GM19099 (cell line): Measurements from ENCODE around the gene FAM131A.

Experiments used
- POLR2A ChIP-seq: IDR thresholded peaks from 3 replicates; pipeline ENCODE4 v1.6.1; 2011; ENCODE audit warnings: low read depth; ENCODE audit not compliant: insufficient read length; ENCODE audit errors: extremely low read depth

FAM131A gene

DNA sequence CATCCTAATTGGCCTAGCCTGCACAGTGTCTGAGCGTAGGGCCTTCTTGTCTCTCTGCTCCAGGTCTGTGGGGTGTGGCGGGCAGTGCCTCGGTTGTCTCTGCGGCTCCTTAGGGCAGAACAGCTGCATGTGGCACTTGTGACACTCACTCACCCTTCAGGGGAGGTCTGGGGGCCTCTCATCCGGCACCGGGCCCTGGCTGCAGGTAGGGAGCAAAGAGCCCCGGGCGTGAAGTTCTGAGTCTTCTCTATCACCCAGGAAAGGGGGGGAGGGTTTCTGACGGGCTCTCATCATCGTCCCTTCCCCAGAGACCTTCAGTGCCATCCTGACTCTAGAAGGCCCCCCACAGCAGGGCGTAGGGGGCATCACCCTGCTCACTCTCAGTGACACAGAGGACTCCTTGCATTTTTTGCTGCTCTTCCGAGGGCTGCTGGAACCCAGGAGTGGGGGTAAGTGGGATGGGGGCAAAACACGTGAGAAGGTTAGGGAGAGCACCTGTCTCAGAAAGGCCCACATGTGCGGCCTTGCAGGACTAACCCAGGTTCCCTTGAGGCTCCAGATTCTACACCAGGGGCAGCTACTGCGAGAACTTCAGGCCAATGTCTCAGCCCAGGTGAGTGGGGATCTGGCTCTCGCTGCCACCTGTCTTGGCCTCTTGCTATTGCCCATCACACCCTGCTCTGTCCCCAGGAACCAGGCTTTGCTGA lies 45.1 kb downstream of the FAM131A start:
- no peak for TF ChIP-seq POLR2A

DNA sequence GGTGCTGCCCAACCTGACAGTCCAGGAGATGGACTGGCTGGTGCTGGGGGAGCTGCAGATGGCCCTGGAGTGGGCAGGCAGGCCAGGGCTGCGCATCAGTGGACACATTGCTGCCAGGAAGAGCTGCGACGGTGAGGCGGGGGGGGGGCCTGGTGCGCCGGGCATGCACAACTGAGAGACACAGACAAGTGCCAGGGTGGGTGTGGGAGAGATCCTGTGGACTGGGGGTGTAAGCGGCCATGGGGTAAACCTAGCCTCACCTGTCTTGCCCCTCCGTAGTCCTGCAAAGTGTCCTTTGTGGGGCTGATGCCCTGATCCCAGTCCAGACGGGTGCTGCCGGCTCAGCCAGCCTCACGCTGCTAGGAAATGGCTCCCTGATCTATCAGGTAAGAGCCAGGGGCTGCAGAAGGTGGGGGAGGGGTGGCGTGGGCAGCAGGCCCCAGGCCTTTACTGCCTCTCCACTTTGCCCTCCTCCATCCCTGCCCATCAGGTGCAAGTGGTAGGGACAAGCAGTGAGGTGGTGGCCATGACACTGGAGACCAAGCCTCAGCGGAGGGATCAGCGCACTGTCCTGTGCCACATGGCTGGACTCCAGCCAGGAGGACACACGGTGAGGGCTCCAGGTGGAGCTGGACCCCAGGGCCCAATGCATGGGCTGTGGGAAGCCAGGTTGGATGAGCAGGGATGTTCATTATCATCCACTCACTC lies 45.8 kb downstream of the FAM131A start:
- TF ChIP-seq POLR2A: no peak

DNA sequence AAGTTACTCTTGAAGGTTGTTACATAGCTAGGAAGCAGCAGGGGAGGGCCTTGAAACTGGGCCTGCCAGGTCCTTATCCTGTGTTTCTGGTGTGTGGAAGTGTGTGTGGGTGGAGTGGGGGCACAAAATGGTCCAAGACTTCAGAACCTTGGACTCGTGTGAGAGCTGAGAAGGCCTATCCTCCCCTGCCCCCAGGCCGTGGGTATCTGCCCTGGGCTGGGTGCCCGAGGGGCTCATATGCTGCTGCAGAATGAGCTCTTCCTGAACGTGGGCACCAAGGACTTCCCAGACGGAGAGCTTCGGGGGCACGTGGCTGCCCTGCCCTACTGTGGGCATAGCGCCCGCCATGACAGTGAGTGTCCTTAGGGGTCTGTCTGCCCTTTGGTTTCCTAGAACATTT lies 46.9 kb downstream of the FAM131A start:
- TF ChIP-seq POLR2A: no peak

DNA sequence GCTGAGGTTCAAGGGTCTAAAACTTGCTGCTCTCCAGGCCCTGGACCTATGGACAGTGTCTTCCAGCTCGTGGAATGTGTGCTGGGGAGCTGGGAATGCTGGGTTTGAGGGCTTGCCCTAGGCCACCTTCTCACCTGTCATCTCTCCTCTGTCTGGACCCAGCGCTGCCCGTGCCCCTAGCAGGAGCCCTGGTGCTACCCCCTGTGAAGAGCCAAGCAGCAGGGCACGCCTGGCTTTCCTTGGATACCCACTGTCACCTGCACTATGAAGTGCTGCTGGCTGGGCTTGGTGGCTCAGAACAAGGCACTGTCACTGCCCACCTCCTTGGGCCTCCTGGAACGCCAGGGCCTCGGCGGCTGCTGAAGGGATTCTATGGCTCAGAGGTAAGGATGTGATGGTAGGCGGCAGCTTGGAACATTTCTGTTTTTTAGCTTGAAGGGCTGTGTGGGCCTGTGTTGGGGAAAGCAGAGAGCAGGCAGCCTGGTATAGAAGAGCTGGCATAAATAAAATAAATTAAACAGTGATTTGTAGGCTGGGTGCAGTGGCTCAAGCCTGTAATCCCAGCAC lies 47.5 kb downstream of the FAM131A start:
- TF ChIP-seq POLR2A: no peak

DNA sequence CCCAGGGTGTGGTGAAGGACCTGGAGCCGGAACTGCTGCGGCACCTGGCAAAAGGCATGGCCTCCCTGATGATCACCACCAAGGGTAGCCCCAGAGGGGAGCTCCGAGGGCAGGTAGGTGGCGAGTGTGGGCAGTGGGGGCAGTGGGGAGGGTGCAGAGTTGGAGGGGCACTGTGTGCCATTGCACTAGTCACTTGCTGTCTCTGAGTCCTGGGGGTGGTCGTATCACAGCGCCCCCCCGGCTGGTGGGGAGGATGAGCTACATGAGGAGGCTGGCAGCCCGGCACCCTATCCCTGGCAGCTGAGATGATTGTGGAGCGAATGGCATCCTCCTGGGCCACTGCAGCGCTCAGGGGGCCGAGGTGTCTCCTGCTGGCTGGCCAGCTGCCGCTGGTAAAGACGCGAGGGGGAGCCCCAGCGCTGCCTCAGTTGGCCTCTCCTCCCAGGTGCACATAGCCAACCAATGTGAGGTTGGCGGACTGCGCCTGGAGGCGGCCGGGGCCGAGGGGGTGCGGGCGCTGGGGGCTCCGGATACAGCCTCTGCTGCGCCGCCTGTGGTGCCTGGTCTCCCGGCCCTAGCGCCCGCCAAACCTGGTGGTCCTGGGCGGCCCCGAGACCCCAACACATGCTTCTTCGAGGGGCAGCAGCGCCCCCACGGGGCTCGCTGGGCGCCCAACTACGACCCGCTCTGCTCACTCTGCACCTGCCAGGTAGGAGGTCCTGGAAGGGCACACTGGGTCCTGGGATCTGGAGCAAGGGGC lies 48.8 kb downstream of the FAM131A start:
- no peak for TF ChIP-seq POLR2A

- TF ChIP-seq POLR2A: no peak
These were observed 49.8 kb downstream of the FAM131A start for GRCh38 chr3:184387174-184387714.

DNA sequence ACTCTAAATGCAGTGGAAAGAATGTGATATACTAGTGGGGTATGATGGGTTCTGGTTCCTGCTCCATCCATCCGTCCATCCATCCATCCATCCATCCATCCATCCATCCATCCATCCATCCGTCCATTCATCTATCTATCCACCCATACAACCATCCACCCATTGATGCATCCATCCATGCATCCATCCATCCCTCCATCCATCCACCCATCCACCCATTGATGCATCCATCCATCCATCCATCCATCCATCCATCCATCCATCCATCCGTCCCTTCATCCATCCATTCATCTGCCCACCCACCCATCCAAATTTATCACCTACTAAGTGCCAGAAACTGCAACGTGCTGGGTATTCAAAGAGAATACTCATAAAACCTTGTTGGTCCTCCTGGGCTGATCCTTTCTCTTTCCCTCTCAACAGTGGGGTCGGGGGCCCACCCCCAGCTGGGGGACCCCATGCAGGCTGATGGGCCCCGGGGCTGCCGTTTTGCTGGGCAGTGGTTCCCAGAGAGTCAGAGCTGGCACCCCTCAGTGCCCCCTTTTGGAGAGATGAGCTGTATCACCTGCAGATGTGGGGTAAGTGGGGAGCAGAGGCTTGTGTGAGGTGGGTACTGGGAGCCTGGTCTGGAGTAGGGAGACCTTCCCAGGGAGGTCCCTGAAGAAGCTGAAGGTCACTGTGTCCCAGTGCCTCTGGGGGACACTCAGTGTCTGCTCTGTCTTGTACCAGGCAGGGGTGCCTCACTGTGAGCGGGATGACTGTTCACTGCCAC lies 51.0 kb downstream of the FAM131A start:
- no peak for TF ChIP-seq POLR2A

DNA sequence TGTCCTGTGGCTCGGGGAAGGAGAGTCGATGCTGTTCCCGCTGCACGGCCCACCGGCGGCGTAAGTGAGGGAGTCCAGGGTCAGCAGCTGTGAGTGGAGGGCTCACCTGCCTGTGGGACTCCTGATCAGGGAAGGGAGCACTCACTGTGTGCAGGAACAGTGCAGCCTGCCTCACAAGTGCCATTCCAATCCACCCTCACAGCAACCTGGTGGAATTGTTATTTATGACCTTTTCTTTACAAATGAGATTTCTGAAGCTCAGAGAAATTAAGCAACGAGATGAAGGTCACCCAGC lies 51.5 kb downstream of the FAM131A start:
- no peak for TF ChIP-seq POLR2A

DNA sequence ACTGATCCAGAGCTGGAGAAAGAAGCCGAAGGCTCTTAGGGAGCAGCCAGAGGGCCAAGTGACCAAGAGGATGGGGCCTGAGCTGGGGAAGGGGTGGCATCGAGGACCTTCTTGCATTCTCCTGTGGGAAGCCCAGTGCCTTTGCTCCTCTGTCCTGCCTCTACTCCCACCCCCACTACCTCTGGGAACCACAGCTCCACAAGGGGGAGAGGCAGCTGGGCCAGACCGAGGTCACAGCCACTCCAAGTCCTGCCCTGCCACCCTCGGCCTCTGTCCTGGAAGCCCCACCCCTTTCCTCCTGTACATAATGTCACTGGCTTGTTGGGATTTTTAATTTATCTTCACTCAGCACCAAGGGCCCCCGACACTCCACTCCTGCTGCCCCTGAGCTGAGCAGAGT lies 52.0 kb downstream of the FAM131A start:
- TF ChIP-seq POLR2A: no peak

DNA sequence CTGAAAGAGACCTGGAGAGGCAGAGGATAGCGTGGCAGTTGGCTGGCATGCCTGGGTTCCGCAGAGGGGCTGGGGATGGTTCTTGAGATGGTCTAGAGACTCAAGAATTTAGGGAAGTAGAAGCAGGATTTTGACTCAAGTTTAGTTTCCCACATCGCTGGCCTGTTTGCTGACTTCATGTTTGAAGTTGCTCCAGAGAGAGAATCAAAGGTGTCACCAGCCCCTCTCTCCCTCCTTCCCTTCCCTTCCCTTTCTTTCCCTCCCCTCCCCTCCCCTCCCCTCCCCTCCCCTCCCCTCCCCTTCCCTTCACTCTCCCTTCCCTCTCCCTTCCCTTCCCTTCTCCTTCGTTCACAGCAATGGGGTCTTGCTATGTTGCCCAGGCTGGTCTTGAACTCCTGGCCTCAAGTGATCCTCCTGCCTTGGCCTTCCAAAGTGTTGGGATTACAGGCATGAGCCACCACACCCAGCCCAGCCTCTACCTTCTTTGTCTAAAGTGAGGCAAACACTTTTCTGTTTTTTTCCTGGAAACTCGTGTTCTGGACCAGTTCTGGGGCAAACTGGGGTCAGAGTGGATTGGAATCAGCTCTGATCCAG lies 52.6 kb downstream of the FAM131A start:
- no peak for TF ChIP-seq POLR2A

GRCh38 chr3:184391266-184391665 lies 53.9 kb downstream of the FAM131A start:
- no peak for TF ChIP-seq POLR2A

DNA sequence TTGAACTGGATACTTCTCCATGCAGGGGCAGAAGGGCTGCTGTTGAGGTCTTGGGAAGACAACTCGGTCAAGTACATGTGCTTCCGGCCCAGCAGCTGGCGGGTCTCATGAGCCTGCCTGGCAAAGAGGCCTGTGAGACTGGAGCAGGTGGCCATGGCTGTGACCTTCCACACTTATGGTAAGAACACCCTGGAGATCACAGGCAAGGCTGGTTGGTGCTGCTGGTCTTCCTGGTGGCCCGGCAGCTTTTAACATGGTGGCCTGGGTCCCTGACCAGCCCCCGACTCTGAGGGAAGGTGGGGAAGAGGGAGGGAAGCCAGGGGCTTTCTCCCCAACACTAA lies 57.9 kb downstream of the FAM131A start:
- TF ChIP-seq POLR2A: no peak
